WERI-Rb-1 (cell line): ENCODE results near the gene AGAP1.
A peak's percentile ranks its signal among the peaks of the same experiment; 100 is the strongest.

Experiments used
- DNase-seq: peaks from one replicate; pipeline ENCODE4 v3.0.0-alpha.2; 2020
- H3K27ac ChIP-seq: fragments of 250-450 bp; sonication (Bioruptor Pico); 2 replicates; pipeline ENCODE4 v1.5.1; 2020; ENCODE audit warnings: mild to moderate bottlenecking, moderate library complexity
- H3K27me3 ChIP-seq: fragments of 250-450 bp; sonication (Bioruptor Pico); 2 replicates; pipeline ENCODE4 v1.5.1; 2021; ENCODE audit warnings: mild to moderate bottlenecking, low read depth, moderate library complexity; ENCODE audit not compliant: insufficient read depth, severe bottlenecking
- H3K36me3 ChIP-seq: fragments of 250-450 bp; sonication (Bioruptor Pico); 2 replicates; pipeline ENCODE4 v1.5.1; 2020; ENCODE audit warnings: mild to moderate bottlenecking, moderate library complexity
- H3K4me3 ChIP-seq: 2 replicates; pipeline ENCODE4 v1.5.1; 2011; ENCODE audit warnings: low read depth, mild to moderate bottlenecking, control low read depth, low read length
- H3K9me3 ChIP-seq: fragments of 250-450 bp; sonication (Bioruptor Pico); 2 replicates; pipeline ENCODE4 v1.5.1; 2021; ENCODE audit warnings: mild to moderate bottlenecking, moderate library complexity; ENCODE audit not compliant: severe bottlenecking
- TF ChIP-seq, protein P1 (sequence below): IDR thresholded peaks from 2 replicates; pipeline ENCODE4 v1.5.1; 2011; ENCODE audit warnings: low read depth, mild to moderate bottlenecking, control low read depth, inconsistent platforms, low read length

AGAP1 gene

DNA sequence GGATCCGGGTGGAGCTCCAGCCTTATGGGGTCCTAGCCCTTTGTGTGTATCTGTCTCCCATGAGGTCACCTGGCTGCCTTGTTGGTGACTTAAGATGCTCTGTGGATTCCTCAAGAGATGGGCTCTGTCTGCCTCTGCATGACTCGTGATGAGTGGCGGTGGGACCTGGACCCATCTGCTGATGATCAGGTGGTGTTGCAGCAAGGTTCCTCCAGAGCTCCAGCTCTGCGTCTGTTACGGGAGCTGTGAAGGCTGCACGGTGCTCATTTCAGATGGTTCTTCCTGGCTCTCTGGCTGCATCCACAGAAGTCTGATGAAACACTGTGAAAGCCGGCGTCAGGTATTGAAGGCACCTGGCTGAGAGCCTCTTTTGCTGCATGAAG is 2.4 kb downstream of the AGAP1 start:
- Histone ChIP-seq H3K27ac (no peak overlapping the region), H3K9me3 (peaks cover 8% of the 10 kb centered on the region), H3K27me3 (peaks cover 78% of the 10 kb centered on the region), H3K36me3 (no peaks in the 10 kb centered on the region), H3K4me3 (no peak overlapping the region)
- TF ChIP-seq, protein P1, sequence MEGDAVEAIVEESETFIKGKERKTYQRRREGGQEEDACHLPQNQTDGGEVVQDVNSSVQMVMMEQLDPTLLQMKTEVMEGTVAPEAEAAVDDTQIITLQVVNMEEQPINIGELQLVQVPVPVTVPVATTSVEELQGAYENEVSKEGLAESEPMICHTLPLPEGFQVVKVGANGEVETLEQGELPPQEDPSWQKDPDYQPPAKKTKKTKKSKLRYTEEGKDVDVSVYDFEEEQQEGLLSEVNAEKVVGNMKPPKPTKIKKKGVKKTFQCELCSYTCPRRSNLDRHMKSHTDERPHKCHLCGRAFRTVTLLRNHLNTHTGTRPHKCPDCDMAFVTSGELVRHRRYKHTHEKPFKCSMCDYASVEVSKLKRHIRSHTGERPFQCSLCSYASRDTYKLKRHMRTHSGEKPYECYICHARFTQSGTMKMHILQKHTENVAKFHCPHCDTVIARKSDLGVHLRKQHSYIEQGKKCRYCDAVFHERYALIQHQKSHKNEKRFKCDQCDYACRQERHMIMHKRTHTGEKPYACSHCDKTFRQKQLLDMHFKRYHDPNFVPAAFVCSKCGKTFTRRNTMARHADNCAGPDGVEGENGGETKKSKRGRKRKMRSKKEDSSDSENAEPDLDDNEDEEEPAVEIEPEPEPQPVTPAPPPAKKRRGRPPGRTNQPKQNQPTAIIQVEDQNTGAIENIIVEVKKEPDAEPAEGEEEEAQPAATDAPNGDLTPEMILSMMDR, result no peak
- no peak for DNase-seq

DNA sequence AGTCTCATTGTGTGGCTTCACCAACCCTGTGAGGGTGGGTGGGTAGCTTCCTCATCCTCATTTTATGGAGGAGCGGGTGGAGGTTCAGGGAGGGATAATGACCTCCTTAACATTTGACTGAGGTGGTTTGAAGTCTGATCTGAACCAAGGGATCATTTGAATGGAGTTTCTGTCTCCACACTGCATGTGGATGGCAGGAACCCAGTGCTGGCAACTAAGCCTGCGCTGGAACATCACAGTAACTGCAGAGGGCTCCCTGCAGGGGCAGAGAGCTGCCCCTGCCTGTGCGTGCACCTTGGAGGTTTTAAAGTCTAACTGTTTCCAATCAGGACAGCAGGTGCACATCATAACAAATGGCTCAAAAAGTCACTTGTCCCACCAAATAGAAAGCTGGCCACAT is 3.3 kb downstream of the AGAP1 start:
- H3K9me3 ChIP-seq, result peaks cover 1% of the 10 kb centered on the region
- H3K27me3 ChIP-seq, result peaks cover 82% of the 10 kb centered on the region
- H3K36me3 ChIP-seq, result no peaks in the 10 kb centered on the region
- no peak overlapping the region for H3K4me3 ChIP-seq
- DNase-seq, result no peak
- TF ChIP-seq, protein P1, result no peak
- H3K27ac ChIP-seq, result no peak overlapping the region

DNA sequence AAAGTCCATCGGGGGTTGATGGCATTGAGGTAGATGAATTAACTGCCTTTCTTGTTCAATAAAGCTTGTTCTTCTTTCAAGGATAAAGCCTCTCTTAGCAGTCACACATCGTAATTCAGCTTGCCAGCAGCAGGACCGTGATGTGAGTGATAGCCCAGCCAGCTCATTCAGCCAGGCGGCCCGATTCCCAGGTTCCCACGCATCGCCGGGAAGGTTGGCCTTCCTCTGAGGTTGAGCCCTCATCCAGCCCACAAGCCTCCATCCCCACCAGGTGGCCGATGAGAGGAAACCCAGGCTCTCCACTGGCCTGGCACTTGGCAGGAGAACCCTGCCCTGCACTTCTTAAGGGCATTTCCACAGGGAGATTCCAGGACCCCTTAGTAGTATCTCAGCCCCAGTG is 4.7 kb downstream of the AGAP1 start:
- Histone ChIP-seq H3K27ac (no peak overlapping the region), H3K36me3 (no peaks in the 10 kb centered on the region), H3K27me3 (peaks cover 84% of the 10 kb centered on the region), H3K4me3 (no peak overlapping the region), H3K9me3 (no peaks in the 10 kb centered on the region)
- DNase-seq, result peak; percentile 71
- TF ChIP-seq, protein P1, result peak; percentile 74

DNA sequence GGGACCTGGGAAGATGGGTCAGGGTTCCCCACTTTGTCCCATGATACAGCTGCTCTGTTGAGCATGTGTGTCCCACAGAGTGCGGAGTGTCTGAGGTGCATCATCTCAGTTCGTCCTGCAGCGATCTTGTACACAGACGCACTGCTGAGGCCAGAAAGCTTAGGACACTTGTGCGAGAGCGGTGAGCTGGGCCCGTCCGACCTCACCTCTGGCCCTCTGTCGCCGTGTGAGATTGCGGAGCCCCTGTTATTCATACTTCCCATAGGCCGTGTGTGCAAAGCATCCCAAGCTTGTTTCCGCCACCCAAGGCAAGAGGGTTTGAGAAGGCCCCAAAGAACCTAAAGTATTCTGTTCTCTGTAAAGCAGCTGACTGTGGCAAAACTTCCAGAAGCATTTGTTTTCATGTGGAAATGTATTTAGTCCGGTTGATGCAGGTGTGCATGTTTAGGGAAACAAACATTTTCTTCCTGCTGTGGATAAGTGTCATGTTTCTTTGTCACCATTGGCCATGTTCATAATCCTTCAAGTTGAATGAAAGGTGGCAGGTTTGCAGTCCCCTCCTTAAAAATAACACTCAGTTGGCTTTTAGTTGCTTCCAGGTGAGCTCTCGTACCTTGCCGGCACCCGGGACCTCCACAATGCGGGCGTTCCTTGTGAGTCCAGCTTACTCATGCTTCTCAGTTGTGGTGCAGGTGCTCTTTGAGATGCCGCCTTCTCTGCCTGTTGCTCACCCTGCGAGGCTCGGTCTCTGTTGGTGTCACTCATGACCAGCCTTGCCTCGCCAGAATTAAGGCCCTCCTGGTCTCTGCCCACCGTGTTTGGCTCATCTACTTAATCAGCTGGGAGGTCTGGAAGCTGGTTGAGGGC is 5.3 kb downstream of the AGAP1 start:
- no peak for DNase-seq
- H3K36me3 ChIP-seq, result no peaks in the 10 kb centered on the region
- H3K9me3 ChIP-seq, result no peaks in the 10 kb centered on the region
- H3K27me3 ChIP-seq, result peaks cover 89% of the 10 kb centered on the region
- no peak overlapping the region for H3K27ac ChIP-seq
- no peak overlapping the region for H3K4me3 ChIP-seq
- TF ChIP-seq, protein P1, result no peak

DNA sequence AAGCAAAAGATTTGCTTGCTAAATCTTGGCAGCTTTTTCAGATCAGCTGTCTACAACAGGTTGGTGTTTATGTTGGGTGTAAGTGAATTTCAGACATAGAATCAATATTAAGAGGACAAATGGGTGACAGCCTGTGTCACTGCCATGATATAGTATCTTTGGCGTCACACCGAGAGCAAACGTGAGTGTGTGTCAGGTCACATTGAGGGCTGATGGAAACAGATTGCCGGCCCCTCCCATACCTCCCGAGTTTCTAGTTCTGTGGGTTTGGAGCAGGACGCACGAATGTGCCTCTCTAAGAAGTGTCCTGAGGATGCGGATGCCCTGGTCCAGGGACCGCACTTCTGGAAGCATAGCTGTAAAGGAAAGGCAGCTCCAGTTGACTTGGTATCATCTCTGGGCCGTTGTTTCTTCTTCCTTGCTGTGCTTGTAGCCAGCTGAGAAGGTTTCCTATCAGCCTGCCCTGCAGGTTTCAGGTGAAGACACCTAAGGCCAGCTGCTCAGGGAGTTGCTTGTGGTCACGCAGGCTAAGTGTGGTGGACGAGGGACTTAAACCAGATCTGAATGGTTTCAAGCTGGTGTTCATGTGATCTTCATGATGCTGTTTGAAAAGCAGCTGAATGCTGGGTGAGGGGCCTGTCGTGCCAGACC is 6.4 kb downstream of the AGAP1 start:
- Histone ChIP-seq H3K4me3 (no peak overlapping the region), H3K36me3 (no peaks in the 10 kb centered on the region), H3K27ac (no peak overlapping the region), H3K9me3 (no peaks in the 10 kb centered on the region), H3K27me3 (peaks cover 91% of the 10 kb centered on the region)
- DNase-seq, result no peak
- TF ChIP-seq, protein P1, result no peak
